ENCODE measurements around the gene FOXS1. TPM values are rescaled to one million over a fixed set of nuclear protein-coding genes. Genes with fewer than 3 reads are reported as not detected.

The FOXS1 gene
- polyA plus RNA-seq, 6 donors from 2014 or later = not detected

GRCh38 chr20:31868853-31869672, 23.7 kb upstream of the FOXS1 start:
- Mint-ChIP-seq H3K4me1 (peaks cover 23 to 29% (median 26%) of the 10 kb centered on the region in 3 donors), H3K4me3 (peak overlapping the region; percentile 67 to 96 (median 90)), H3K9me3 (no peaks in the 10 kb centered on the region), H3K36me3 (peaks cover 0 to 10% of the 10 kb centered on the region in 2 donors), H3K27me3 (peaks cover 12 to 41% (median 33%) of the 10 kb centered on the region in 3 donors), H3K27ac (peak overlapping the region in 2 of 6 donors; percentile 37 to 59)
- ATAC-seq (ENCODE audit: low read depth in 2 of 2) (peak; percentile 32 to 54), DNase-seq (peak; percentile 25)

GRCh38 chr20:31866221-31866620, 20.8 kb upstream of the FOXS1 start:
- H3K4me1 Mint-ChIP-seq = peaks cover 31 to 34% (median 34%) of the 10 kb centered on the region in 3 donors
- no peaks in the 10 kb centered on the region for H3K9me3 Mint-ChIP-seq
- peaks cover 9 to 27% (median 24%) of the 10 kb centered on the region in 3 donors for H3K27me3 Mint-ChIP-seq
- H3K4me3 Mint-ChIP-seq = peak overlapping the region in 2 of 8 donors; percentile 22 to 37
- ATAC-seq (ENCODE audit: low read depth in 2 of 2) (no peak), DNase-seq (no peak)
- H3K36me3 Mint-ChIP-seq = peaks cover 0 to 10% of the 10 kb centered on the region in 2 donors
- H3K27ac Mint-ChIP-seq = no peak overlapping the region

DNA sequence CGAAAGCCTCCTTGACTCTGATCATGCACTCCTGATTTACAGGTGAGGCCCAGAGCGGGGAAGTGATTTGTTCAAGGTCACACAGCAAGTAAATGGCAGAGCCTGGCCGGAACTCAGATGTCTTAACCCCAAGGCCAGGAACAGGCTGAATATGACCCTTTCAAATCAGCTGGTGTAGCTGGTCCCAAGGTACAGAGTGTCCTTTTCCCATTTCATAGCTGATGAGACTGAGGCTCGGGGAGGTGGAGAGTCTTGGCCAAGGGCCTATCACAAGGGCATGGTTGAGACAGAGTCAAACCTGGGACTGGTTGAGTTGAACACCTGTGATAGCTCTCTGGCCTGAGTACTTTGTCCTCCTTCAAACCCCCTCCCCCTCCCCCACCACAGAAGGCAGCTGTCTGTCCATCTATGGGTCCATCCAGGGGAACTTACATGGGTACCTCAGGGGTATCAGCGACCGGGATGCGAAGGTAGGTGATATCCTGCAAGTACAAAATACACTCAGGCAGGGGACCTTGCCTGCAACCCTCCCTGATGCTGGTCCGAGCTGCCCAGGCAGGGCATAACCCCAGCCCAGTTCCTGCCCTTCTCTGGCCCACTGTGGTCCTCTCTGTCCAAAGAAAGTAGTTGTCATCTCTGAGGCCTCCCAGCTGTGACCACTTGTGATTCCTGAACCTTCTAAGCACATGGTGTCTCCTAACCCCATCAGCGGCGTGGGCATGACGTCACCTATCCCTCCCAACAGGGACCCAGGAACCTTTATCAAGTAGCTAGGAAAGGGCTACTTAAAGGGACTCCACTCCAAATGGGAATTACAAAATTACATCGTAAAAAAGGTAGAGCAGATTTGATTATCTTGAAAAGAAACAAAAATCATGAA, 19.4 kb upstream of the FOXS1 start:
- ATAC-seq (ENCODE audit: low read depth in 2 of 2) (no peak), DNase-seq (no peak)
- Mint-ChIP-seq H3K4me1 (peaks cover 21 to 31% (median 30%) of the 10 kb centered on the region in 3 donors), H3K9me3 (no peaks in the 10 kb centered on the region), H3K36me3 (peaks cover 0 to 5% of the 10 kb centered on the region in 2 donors), H3K27ac (no peak overlapping the region), H3K4me3 (peak overlapping the region in 2 of 8 donors; percentile 20 to 24), H3K27me3 (peaks cover 4 to 24% (median 17%) of the 10 kb centered on the region in 3 donors)

- H3K27me3 Mint-ChIP-seq = peaks cover 4 to 15% (median 5%) of the 10 kb centered on the region in 3 donors
- peak overlapping the region in 1 of 8 donors; percentile 28 for H3K4me3 Mint-ChIP-seq
- H3K27ac Mint-ChIP-seq = no peak overlapping the region
- no peaks in the 10 kb centered on the region for H3K9me3 Mint-ChIP-seq
- peaks cover 10 to 25% (median 18%) of the 10 kb centered on the region in 3 donors for H3K4me1 Mint-ChIP-seq
- ATAC-seq (ENCODE audit: low read depth in 2 of 2) = no peak
- H3K36me3 Mint-ChIP-seq = no peaks in the 10 kb centered on the region
- DNase-seq = no peak
Measured at GRCh38 chr20:31863296-31864085, 18.1 kb upstream of the FOXS1 start.

DNA sequence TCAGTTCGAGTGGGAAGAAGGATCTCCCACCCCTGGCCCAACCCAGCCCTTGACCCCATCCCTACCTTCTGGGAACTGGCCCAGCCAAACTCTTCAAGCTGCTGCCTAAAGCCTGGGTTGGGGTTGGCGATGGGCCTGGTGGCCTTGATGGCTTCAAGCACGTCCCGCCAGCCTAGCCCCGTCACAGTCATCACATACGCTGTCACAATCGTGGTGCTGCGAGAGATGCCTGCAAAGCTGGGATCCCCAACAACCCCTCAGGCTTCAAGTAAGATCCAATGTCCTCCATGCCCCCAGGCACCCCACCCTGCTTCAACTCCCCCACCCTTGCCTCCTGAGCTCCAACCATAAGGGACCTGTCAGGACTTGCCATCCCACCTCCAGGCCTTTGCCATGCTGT, 17.1 kb upstream of the FOXS1 start:
- Mint-ChIP-seq H3K4me3 (peak overlapping the region in 6 of 8 donors; percentile 28 to 91 (median 48)), H3K9me3 (no peaks in the 10 kb centered on the region), H3K27me3 (peaks cover 4 to 15% (median 5%) of the 10 kb centered on the region in 3 donors), H3K27ac (peak overlapping the region in 1 of 6 donors; percentile 38), H3K4me1 (peaks cover 14 to 25% (median 24%) of the 10 kb centered on the region in 3 donors), H3K36me3 (no peaks in the 10 kb centered on the region)
- no peak for DNase-seq
- no peak for ATAC-seq (ENCODE audit: low read depth in 2 of 2)

GRCh38 chr20:31862157-31862470, 16.7 kb upstream of the FOXS1 start:
- Mint-ChIP-seq H3K36me3 (no peaks in the 10 kb centered on the region), H3K9me3 (no peaks in the 10 kb centered on the region), H3K27ac (peak overlapping the region in 1 of 6 donors; percentile 87), H3K4me3 (peak overlapping the region; percentile 66 to 91 (median 81)), H3K27me3 (peaks cover 4 to 15% (median 5%) of the 10 kb centered on the region in 3 donors), H3K4me1 (peaks cover 14 to 26% (median 24%) of the 10 kb centered on the region in 3 donors)
- ATAC-seq (ENCODE audit: low read depth in 2 of 2) (no peak), DNase-seq (no peak)

GRCh38 chr20:31861385-31862156, 16.2 kb upstream of the FOXS1 start:
- Mint-ChIP-seq H3K4me1 (peaks cover 14 to 26% (median 24%) of the 10 kb centered on the region in 3 donors), H3K9me3 (no peaks in the 10 kb centered on the region), H3K36me3 (no peaks in the 10 kb centered on the region), H3K27ac (no peak overlapping the region), H3K4me3 (peak overlapping the region; percentile 66 to 91 (median 81)), H3K27me3 (peaks cover 4 to 15% (median 5%) of the 10 kb centered on the region in 3 donors)
- peak; percentile 79 to 82 for ATAC-seq (ENCODE audit: low read depth in 2 of 2)
- DNase-seq = peak; percentile 63

GRCh38 chr20:31861135-31861384, 15.7 kb upstream of the FOXS1 start:
- ATAC-seq (ENCODE audit: low read depth in 2 of 2) (peak; percentile 15 to 17), DNase-seq (no peak)
- H3K27me3 Mint-ChIP-seq = peaks cover 4 to 15% (median 5%) of the 10 kb centered on the region in 3 donors
- no peaks in the 10 kb centered on the region for H3K36me3 Mint-ChIP-seq
- H3K9me3 Mint-ChIP-seq = no peaks in the 10 kb centered on the region
- H3K4me1 Mint-ChIP-seq = peaks cover 14 to 26% (median 24%) of the 10 kb centered on the region in 3 donors
- H3K4me3 Mint-ChIP-seq = peak overlapping the region in 6 of 8 donors; percentile 35 to 84 (median 51)
- H3K27ac Mint-ChIP-seq = no peak overlapping the region

GRCh38 chr20:31860390-31861134, 15.2 kb upstream of the FOXS1 start:
- H3K27ac Mint-ChIP-seq = no peak overlapping the region
- peaks cover 4 to 15% (median 5%) of the 10 kb centered on the region in 3 donors for H3K27me3 Mint-ChIP-seq
- no peaks in the 10 kb centered on the region for H3K9me3 Mint-ChIP-seq
- peaks cover 14 to 26% (median 24%) of the 10 kb centered on the region in 3 donors for H3K4me1 Mint-ChIP-seq
- peak overlapping the region; percentile 35 to 84 (median 48) for H3K4me3 Mint-ChIP-seq
- ATAC-seq (ENCODE audit: low read depth in 2 of 2) (no peak), DNase-seq (no peak)
- no peaks in the 10 kb centered on the region for H3K36me3 Mint-ChIP-seq

DNA sequence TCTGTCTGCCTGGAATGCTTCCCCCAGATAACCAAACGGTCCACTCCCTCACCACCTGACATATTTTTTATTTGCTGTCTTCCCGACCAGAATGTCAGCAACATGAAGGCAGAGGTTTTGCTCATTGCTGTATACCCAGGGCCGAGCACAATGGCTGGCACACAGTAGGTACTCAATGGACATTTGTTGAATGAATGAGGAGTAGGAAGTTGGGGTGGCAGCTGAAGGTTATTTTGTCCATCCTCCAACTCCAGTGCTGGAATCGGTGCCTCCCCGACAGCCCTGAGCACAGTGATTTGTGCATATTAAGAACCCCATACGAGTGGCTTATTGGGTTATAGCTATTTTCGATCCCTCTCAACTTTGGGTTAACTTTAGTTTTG, 14.6 kb upstream of the FOXS1 start:
- peaks cover 14 to 26% (median 24%) of the 10 kb centered on the region in 3 donors for H3K4me1 Mint-ChIP-seq

GRCh38 chr20:31859266-31859997, 14.0 kb upstream of the FOXS1 start:
- Mint-ChIP-seq H3K4me3 (peak overlapping the region in 4 of 8 donors; percentile 28 to 37 (median 33)), H3K9me3 (no peaks in the 10 kb centered on the region), H3K36me3 (no peaks in the 10 kb centered on the region), H3K27ac (no peak overlapping the region), H3K27me3 (peaks cover 4 to 15% (median 5%) of the 10 kb centered on the region in 3 donors), H3K4me1 (peaks cover 14 to 26% (median 24%) of the 10 kb centered on the region in 3 donors)
- no peak for DNase-seq
- no peak for ATAC-seq (ENCODE audit: low read depth in 2 of 2)

More for the DNA sequence above, 14.6 kb upstream of the FOXS1 start:
- no peaks in the 10 kb centered on the region for H3K9me3 Mint-ChIP-seq
- peaks cover 4 to 15% (median 5%) of the 10 kb centered on the region in 3 donors for H3K27me3 Mint-ChIP-seq
- peak overlapping the region in 4 of 8 donors; percentile 28 to 47 (median 34) for H3K4me3 Mint-ChIP-seq
- no peaks in the 10 kb centered on the region for H3K36me3 Mint-ChIP-seq
- no peak for DNase-seq
- no peak for ATAC-seq (ENCODE audit: low read depth in 2 of 2)
- no peak overlapping the region for H3K27ac Mint-ChIP-seq
